ENCODE results near the gene ZNF107. TPM values are rescaled to one million over a fixed set of nuclear protein-coding genes. Genes with fewer than 3 reads are reported as not detected.

Gene ZNF107
- total and polyA plus RNA-seq, 3 donors from 2014 or later, result 2.4 to 9.4 (median 5.6) TPM

DNA sequence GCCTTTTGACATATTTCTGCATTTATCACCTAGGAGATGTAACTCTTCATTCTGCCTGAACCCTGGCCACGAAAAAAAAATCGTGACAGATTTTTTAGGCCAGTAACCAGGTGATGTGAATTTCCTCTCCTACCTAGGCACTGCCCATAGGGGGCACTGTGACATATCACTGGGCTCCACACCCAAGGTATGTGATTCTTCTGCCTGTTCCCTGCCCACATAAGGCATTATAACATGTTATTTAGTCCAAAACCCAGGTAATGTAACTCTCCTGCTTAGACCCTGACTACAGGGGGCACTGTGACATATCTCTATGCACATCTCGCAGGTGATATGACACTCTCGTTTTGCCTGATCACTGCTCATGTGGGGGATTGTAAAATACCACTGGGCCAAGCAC is 29.5 kb upstream of the ZNF107 start:
- intact Hi-C loops (cut with DNase I; ENCODE audit: low total_unique reads), result no loop called here
- no peak overlapping the region for H3K27ac ChIP-seq
- 67 to 73% methylated on average over 4 of the region's 4 CpGs for WGBS, 2 donors
- no peaks in the 10 kb centered on the region for H3K4me1 ChIP-seq
- no peaks in the 10 kb centered on the region for H3K36me3 ChIP-seq (ENCODE audit: low read depth, missing control alignments)
- no peaks in the 10 kb centered on the region for H3K27me3 ChIP-seq
- TF ChIP-seq POLR2A (IDR thresholded peaks at IDR 0.05), result no peak
- TF ChIP-seq, protein P1, sequence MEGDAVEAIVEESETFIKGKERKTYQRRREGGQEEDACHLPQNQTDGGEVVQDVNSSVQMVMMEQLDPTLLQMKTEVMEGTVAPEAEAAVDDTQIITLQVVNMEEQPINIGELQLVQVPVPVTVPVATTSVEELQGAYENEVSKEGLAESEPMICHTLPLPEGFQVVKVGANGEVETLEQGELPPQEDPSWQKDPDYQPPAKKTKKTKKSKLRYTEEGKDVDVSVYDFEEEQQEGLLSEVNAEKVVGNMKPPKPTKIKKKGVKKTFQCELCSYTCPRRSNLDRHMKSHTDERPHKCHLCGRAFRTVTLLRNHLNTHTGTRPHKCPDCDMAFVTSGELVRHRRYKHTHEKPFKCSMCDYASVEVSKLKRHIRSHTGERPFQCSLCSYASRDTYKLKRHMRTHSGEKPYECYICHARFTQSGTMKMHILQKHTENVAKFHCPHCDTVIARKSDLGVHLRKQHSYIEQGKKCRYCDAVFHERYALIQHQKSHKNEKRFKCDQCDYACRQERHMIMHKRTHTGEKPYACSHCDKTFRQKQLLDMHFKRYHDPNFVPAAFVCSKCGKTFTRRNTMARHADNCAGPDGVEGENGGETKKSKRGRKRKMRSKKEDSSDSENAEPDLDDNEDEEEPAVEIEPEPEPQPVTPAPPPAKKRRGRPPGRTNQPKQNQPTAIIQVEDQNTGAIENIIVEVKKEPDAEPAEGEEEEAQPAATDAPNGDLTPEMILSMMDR (IDR thresholded peaks at IDR 0.05), result peak in 2 of 3 experiments; percentile 22 to 35
- no peak for DNase-seq
- no peak overlapping the region for H3K4me3 ChIP-seq
- H3K9me3 ChIP-seq, result no peaks in the 10 kb centered on the region

DNA sequence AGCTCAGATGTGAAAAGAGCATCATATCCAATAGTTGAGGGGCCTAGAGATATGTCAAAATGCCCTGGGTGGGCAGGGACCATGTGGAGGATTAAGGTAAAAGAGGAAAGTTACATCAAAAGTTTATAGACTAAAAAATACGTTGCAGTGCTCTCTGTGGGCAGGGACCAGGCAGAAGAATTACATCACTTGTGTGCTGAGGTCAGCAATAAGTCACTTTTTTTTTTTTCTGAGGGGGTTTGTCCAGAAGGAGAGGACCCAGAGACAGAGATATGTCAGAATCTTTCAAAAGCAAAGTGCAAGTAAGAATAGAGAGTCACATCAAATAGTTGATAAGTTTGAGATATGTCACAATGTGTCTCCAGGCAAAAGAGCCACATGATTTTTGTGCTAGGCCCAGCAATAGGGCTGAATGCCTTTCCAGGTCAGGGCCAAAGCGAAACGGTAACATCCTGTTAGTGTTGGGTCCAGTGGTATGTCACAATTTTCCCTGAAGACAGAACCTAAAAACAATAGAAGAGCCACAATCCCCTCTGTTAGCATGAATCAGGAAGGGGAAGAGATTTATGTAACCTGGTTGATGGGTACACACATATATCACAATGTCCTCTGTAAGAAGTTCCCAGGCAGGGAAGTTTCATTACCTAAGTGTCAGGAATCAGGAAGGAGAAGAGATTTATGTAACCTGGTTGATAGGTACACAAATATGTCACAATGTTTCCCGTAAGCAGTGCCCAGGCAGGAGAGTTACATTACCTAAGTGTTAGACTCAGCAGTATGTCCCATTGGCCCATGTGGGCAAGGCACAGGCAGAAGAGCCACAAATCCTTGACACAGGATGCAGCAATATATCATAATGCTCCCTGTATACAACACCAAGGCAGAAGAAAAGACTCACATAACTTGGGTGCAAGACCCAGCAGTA is 28.1 kb upstream of the ZNF107 start:
- TF ChIP-seq POLR2A (IDR thresholded peaks at IDR 0.05), result no peak
- TF ChIP-seq, protein P1 (IDR thresholded peaks at IDR 0.05), result no peak
- no peak for DNase-seq
- Histone ChIP-seq H3K27ac (no peak overlapping the region), H3K27me3 (no peaks in the 10 kb centered on the region), H3K4me3 (no peak overlapping the region), H3K4me1 (no peaks in the 10 kb centered on the region), H3K36me3 (ENCODE audit: low read depth, missing control alignments) (no peaks in the 10 kb centered on the region), H3K9me3 (no peaks in the 10 kb centered on the region)
- intact Hi-C loops (cut with DNase I; ENCODE audit: low total_unique reads), result no loop called here
- 64 to 65% methylated on average over 4 of the region's 4 CpGs for WGBS, 2 donors

DNA sequence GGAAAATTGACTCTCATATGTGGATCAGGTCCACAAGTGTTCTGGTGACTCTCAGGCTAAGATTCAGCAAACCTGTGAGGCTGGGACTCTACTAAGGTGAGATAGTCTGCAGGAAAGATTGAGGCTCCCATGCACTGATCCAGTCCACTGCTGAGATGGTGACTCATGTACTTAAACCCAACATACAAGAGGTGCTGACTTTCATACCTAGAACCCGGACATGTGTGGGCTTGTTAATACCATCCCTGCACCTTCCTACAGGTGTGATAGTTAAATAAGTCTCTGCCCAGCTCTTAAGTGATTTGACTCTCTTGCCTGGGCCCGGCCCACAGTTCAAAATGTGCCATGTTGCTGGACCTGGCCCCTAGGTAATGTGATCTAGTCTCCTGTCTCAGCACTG is 27.1 kb upstream of the ZNF107 start:
- Histone ChIP-seq H3K4me3 (no peak overlapping the region), H3K27me3 (no peaks in the 10 kb centered on the region), H3K4me1 (no peaks in the 10 kb centered on the region), H3K36me3 (ENCODE audit: low read depth, missing control alignments) (no peaks in the 10 kb centered on the region), H3K27ac (no peak overlapping the region), H3K9me3 (no peaks in the 10 kb centered on the region)
- no peak for DNase-seq
- TF ChIP-seq, protein P1 (IDR thresholded peaks at IDR 0.05), result no peak
- no peak for TF ChIP-seq POLR2A (IDR thresholded peaks at IDR 0.05)
- intact Hi-C loops (cut with DNase I; ENCODE audit: low total_unique reads), result no loop called here
- 94 to 100% methylated on average over 2 of the region's 2 CpGs for WGBS, 2 donors

DNA sequence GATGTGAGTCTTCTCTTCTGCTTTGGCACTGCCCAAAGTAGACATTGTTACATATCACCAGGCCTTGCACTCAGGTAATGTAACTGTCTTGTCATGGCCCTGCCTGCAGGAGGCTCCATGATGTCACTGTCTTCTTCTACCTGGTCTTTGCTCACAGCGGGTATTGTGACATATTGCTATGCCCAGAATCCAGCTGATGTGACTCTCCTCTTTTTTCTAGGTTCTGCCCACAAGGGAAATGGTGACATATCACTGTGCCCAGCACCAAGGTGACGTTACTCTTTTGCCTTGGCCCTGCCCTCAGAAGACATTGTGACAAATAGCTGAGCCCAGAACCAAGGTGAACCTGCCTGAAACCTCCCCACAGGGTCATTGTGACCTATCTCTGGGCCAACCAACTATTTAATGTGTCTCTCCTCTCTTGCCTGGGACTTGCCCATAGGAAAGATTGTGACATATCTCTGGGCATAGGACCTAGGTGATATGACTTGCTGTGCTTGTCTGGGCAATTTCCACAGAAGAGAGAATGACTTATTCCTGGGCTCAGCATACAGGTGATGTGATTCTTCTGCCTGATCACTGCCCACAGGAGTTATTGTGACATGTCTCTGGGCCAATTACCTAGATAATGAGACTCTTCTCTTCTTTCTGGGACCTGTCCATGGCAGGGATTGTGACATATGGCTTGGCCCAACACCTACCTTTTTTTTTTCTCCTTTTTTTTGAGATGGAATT is 26.5 kb upstream of the ZNF107 start:
- intact Hi-C loops (cut with DNase I; ENCODE audit: low total_unique reads), result no loop called here

More for the DNA sequence above, 26.5 kb upstream of the ZNF107 start:
- Histone ChIP-seq H3K27ac (no peak overlapping the region), H3K36me3 (ENCODE audit: low read depth, missing control alignments) (no peaks in the 10 kb centered on the region), H3K27me3 (no peaks in the 10 kb centered on the region), H3K9me3 (no peaks in the 10 kb centered on the region), H3K4me1 (no peaks in the 10 kb centered on the region), H3K4me3 (no peak overlapping the region)
- no peak for DNase-seq
- WGBS, 2 donors, result 71 to 79% methylated on average over 2 of the region's 2 CpGs
- TF ChIP-seq, protein P1 (IDR thresholded peaks at IDR 0.05), result no peak
- no peak for TF ChIP-seq POLR2A (IDR thresholded peaks at IDR 0.05)

Measured in testis (tissue), 3 donors.